IPS-11a (cell line): ENCODE data around the gene SNTB2.
"Not testable (repeated sequence)": the region's sequence is repeated elsewhere in the genome, so short reads cannot be mapped to it uniquely, and the experiment has no call there.

ENCODE experiments used
- H3K4me3 ChIP-seq: one replicate; pipeline ENCODE4 v1.5.1; 2013; ENCODE audit warnings: low read depth, low read length, control low read depth

SNTB2 gene

GRCh38 chr16:69186642-69187445 is at the start of gene SNTB2:
Gene SNTB2, plus strand, starts transcription at chr16:69187164. Its CDS starts 3 bp downstream, at chr16:69187167.
- H3K4me3 ChIP-seq: peak within 1 kb of the TSS; percentile 57

GRCh38 chr16:69138608-69139007 is 48.4 kb upstream of the SNTB2 start:
- H3K4me3 ChIP-seq: no peak overlapping the region

GRCh38 chr16:69139464-69139863 is 47.5 kb upstream of the SNTB2 start:
- H3K4me3 ChIP-seq: not testable (repeated sequence)

- H3K4me3 ChIP-seq: no peak overlapping the region
These were observed 46.0 kb upstream of the SNTB2 start for GRCh38 chr16:69141014-69141413.

- no peak overlapping the region for H3K4me3 ChIP-seq
These were observed 45.0 kb upstream of the SNTB2 start for GRCh38 chr16:69141936-69142335.

- no peak overlapping the region for H3K4me3 ChIP-seq
These were observed 43.8 kb upstream of the SNTB2 start for GRCh38 chr16:69143116-69143515.

- no peak overlapping the region for H3K4me3 ChIP-seq
These were observed 41.3 kb upstream of the SNTB2 start for GRCh38 chr16:69145658-69146057.

GRCh38 chr16:69149621-69150020 is 37.3 kb upstream of the SNTB2 start:
- H3K4me3 ChIP-seq: not testable (repeated sequence)

- H3K4me3 ChIP-seq: no peak overlapping the region
These were observed 36.7 kb upstream of the SNTB2 start for GRCh38 chr16:69150146-69150865.

GRCh38 chr16:69157196-69157595 is 29.8 kb upstream of the SNTB2 start:
- no peak overlapping the region for H3K4me3 ChIP-seq

- H3K4me3 ChIP-seq: no peak overlapping the region
These were observed 26.8 kb upstream of the SNTB2 start for GRCh38 chr16:69160192-69160591.

GRCh38 chr16:69165584-69165983 is 21.4 kb upstream of the SNTB2 start:
- H3K4me3 ChIP-seq: no peak overlapping the region

- H3K4me3 ChIP-seq: no peak overlapping the region
These were observed 20.6 kb upstream of the SNTB2 start for GRCh38 chr16:69166221-69166833.

- H3K4me3 ChIP-seq: no peak overlapping the region
These were observed 19.7 kb upstream of the SNTB2 start for GRCh38 chr16:69166946-69167930.

GRCh38 chr16:69169051-69169450 is 17.9 kb upstream of the SNTB2 start:
- H3K4me3 ChIP-seq: no peak overlapping the region

GRCh38 chr16:69169607-69170352 is 17.2 kb upstream of the SNTB2 start:
- no peak overlapping the region for H3K4me3 ChIP-seq

- H3K4me3 ChIP-seq: no peak overlapping the region
These were observed 15.5 kb upstream of the SNTB2 start for GRCh38 chr16:69171325-69172084.

- no peak overlapping the region for H3K4me3 ChIP-seq
These were observed 10.7 kb upstream of the SNTB2 start for GRCh38 chr16:69176033-69176800.
